IPS-15b (cell line): Measurements from ENCODE around the gene SLFN14.

ENCODE experiments used
- H3K27me3 ChIP-seq: one replicate; pipeline ENCODE4 v1.6.1; 2013; ENCODE audit warnings: low read length; ENCODE audit not compliant: control insufficient read depth, insufficient read depth
- H3K36me3 ChIP-seq: one replicate; pipeline ENCODE4 v1.6.1; 2013; ENCODE audit warnings: low read length; ENCODE audit not compliant: control insufficient read depth, insufficient read depth
- H3K4me1 ChIP-seq: one replicate; pipeline ENCODE4 v1.6.1; 2013; ENCODE audit warnings: mild to moderate bottlenecking, low read length; ENCODE audit not compliant: control insufficient read depth, insufficient read depth
- H3K4me3 ChIP-seq: one replicate; pipeline ENCODE4 v1.5.1; 2013; ENCODE audit warnings: low read depth, low read length
- H3K9ac ChIP-seq: one replicate; pipeline ENCODE4 v1.6.1; 2013; ENCODE audit warnings: low read depth, mild to moderate bottlenecking, low read length
- H3K9me3 ChIP-seq: one replicate; pipeline ENCODE4 v1.6.1; 2013; ENCODE audit warnings: mild to moderate bottlenecking, low read length; ENCODE audit not compliant: control insufficient read depth, insufficient read depth

SLFN14 gene

GRCh38 chr17:35515027-35515426, 45.6 kb downstream of the SLFN14 start:
- H3K36me3 ChIP-seq: no peaks in the 10 kb centered on the region
- no peaks in the 10 kb centered on the region for H3K9me3 ChIP-seq
- H3K4me1 ChIP-seq: no peaks in the 10 kb centered on the region
- no peak overlapping the region for H3K9ac ChIP-seq
- peaks cover 19% of the 10 kb centered on the region for H3K27me3 ChIP-seq
- no peak overlapping the region for H3K4me3 ChIP-seq

GRCh38 chr17:35514564-35514963, 46.1 kb downstream of the SLFN14 start:
- Histone ChIP-seq H3K36me3 (no peaks in the 10 kb centered on the region), H3K9me3 (no peaks in the 10 kb centered on the region), H3K4me1 (no peaks in the 10 kb centered on the region), H3K4me3 (no peak overlapping the region), H3K27me3 (peaks cover 18% of the 10 kb centered on the region), H3K9ac (no peak overlapping the region)
